Hepatocyte (in vitro differentiated cells): ENCODE results near the gene KRTAP10-2.

ENCODE experiments used
- EZH2 ChIP-seq: fragments of 200-600 bp; sonication (generic); IDR thresholded peaks from 2 replicates; pipeline ENCODE4 v1.6.1; 2016; ENCODE audit warnings: antibody characterized with exemption, mild to moderate bottlenecking, borderline replicate concordance
- TF ChIP-seq, protein P1 (sequence below): fragments of 200-600 bp; sonication (generic); IDR thresholded peaks from 2 replicates; pipeline ENCODE4 v1.5.1; 2016; ENCODE audit warnings: antibody characterized with exemption, mild to moderate bottlenecking; ENCODE audit not compliant: poor library complexity

DNA sequence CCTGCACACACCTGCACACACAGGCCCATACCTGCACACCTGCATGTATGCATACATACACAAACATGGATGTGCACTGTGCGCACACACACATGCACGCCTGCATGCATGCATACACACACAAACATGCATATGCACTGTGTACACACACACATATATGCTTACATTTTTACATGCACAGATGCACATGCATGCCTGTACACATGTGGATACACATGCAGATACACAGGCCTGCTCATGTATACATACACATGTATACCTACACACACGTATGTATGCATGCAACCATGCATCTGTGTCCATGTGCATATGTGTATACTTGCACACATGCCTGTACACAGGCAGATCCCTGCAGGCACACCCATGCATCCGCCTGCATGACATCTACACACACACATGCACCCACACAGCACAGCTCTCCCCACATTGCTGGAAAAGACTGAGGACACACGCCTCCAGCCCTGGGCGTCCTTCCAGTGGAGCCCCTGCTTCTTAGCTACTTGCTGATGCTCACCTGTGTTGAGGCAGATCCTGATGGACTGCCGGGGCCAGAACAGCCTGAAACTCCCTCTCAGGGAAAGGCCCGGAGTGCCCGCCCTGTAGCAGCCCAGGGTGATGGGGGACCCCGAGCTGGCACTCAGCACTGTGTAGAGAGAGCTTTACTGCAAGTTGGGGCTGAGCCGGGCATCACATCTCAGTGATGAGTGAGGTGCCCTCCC is 39.9 kb downstream of the KRTAP10-2 start:
- TF ChIP-seq EZH2 = no peak
- TF ChIP-seq, protein P1, sequence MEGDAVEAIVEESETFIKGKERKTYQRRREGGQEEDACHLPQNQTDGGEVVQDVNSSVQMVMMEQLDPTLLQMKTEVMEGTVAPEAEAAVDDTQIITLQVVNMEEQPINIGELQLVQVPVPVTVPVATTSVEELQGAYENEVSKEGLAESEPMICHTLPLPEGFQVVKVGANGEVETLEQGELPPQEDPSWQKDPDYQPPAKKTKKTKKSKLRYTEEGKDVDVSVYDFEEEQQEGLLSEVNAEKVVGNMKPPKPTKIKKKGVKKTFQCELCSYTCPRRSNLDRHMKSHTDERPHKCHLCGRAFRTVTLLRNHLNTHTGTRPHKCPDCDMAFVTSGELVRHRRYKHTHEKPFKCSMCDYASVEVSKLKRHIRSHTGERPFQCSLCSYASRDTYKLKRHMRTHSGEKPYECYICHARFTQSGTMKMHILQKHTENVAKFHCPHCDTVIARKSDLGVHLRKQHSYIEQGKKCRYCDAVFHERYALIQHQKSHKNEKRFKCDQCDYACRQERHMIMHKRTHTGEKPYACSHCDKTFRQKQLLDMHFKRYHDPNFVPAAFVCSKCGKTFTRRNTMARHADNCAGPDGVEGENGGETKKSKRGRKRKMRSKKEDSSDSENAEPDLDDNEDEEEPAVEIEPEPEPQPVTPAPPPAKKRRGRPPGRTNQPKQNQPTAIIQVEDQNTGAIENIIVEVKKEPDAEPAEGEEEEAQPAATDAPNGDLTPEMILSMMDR = no peak
